ENCODE data around the gene SEPTIN6. TPM values are rescaled to one million over a fixed set of nuclear protein-coding genes. Genes with fewer than 3 reads are reported as not detected.

The SEPTIN6 gene
- total and polyA plus RNA-seq, 2 of the 13 experiments (the other 11 are each of a cell fraction or from before 2014, with no cell fraction given): 21.7 to 38.3 TPM

MicroRNAs encoded within 50 kb of the gene (microRNA counts, 767-probe panel; counts per million panel counts)
- microRNA hsa-miR-766-3p: not detected

Small RNA genes within 50 kb of the gene (microRNA-seq; reads per million reads assigned to microRNA genes)
- gene MIR766: 49.2 reads per million, percentile 67 among the genes with 10 or more reads in this experiment

Small RNA genes within 50 kb of the gene (small RNA-seq; reads per million reads assigned to genes)
- 0 to 3.9 (median 0.33) reads per million in 3 experiments for gene MIR766 (ENCODE audit: insufficient read depth in 2 of 3, insufficient read length in 3 of 3, low read depth in 2 of 3, low replicate concordance in 1 of 3)

Other genes with a start within 250 kb of the SEPTIN6 start
- 300 and 472 TPM in 2 replicates for gene SLC25A5, start 224.7 kb downstream of the SEPTIN6 start, total RNA-seq (2016; rRNA removed; fragmentation: Illumina TruSeq; extraction: Trizol)
- gene SLC25A5, start 224.7 kb downstream of the SEPTIN6 start, polyA plus RNA-seq (2011; rRNA removed): 356 and 402 TPM in 2 replicates
- gene STEEP1, start 127.8 kb downstream of the SEPTIN6 start, total RNA-seq (2016; rRNA removed; fragmentation: Illumina TruSeq; extraction: Trizol): 23.1 and 37.7 TPM in 2 replicates
- gene STEEP1, start 127.8 kb downstream of the SEPTIN6 start, polyA plus RNA-seq (2011; rRNA removed): 7.7 and 8.6 TPM in 2 replicates
- gene UBE2A, start 118.6 kb downstream of the SEPTIN6 start, total RNA-seq (2016; rRNA removed; fragmentation: Illumina TruSeq; extraction: Trizol): 17.0 and 22.0 TPM in 2 replicates
- gene UBE2A, start 118.6 kb downstream of the SEPTIN6 start, polyA plus RNA-seq (2011; rRNA removed): 24.8 and 30.5 TPM in 2 replicates
- 6.0 and 12.2 TPM in 2 replicates for gene NKRF, start 86.7 kb downstream of the SEPTIN6 start, total RNA-seq (2016; rRNA removed; fragmentation: Illumina TruSeq; extraction: Trizol)
- 2.9 and 3.3 TPM in 2 replicates for gene NKRF, start 86.7 kb downstream of the SEPTIN6 start, polyA plus RNA-seq (2011; rRNA removed)
- gene SOWAHD, start 65.4 kb upstream of the SEPTIN6 start, total RNA-seq (2016; rRNA removed; fragmentation: Illumina TruSeq; extraction: Trizol): 0.62 and 1.0 TPM in 2 replicates
- 1.3 and 2.1 TPM in 2 replicates for gene SOWAHD, start 65.4 kb upstream of the SEPTIN6 start, polyA plus RNA-seq (2011; rRNA removed)
- gene RPL39, start 98.5 kb upstream of the SEPTIN6 start, total RNA-seq (2016; rRNA removed; fragmentation: Illumina TruSeq; extraction: Trizol): 3,547 and 3,928 TPM in 2 replicates
- gene RPL39, start 98.5 kb upstream of the SEPTIN6 start, polyA plus RNA-seq (2011; rRNA removed): 2,024 and 2,312 TPM in 2 replicates
- gene UPF3B, start 159.8 kb upstream of the SEPTIN6 start, total RNA-seq (2016; rRNA removed; fragmentation: Illumina TruSeq; extraction: Trizol): 7.2 and 8.2 TPM in 2 replicates
- 4.6 and 5.2 TPM in 2 replicates for gene UPF3B, start 159.8 kb upstream of the SEPTIN6 start, polyA plus RNA-seq (2011; rRNA removed)
- gene RNF113A, start 178.6 kb upstream of the SEPTIN6 start, total RNA-seq (2016; rRNA removed; fragmentation: Illumina TruSeq; extraction: Trizol): 15.4 and 21.4 TPM in 2 replicates
- 14.0 and 16.3 TPM in 2 replicates for gene RNF113A, start 178.6 kb upstream of the SEPTIN6 start, polyA plus RNA-seq (2011; rRNA removed)
- gene NDUFA1, start 178.7 kb upstream of the SEPTIN6 start, total RNA-seq (2016; rRNA removed; fragmentation: Illumina TruSeq; extraction: Trizol): 167 and 181 TPM in 2 replicates
- gene NDUFA1, start 178.7 kb upstream of the SEPTIN6 start, polyA plus RNA-seq (2011; rRNA removed): 102 and 150 TPM in 2 replicates
- 1.7 and 1.9 TPM in 2 replicates for gene AKAP14, start 202.7 kb upstream of the SEPTIN6 start, total RNA-seq (2016; rRNA removed; fragmentation: Illumina TruSeq; extraction: Trizol)
- gene AKAP14, start 202.7 kb upstream of the SEPTIN6 start, polyA plus RNA-seq (2011; rRNA removed): 0.20 TPM in 1 of 2 replicates, not detected in the other

Measured in HepG2 (cell line).